Measurements from ENCODE around the gene C3AR1.

DNA sequence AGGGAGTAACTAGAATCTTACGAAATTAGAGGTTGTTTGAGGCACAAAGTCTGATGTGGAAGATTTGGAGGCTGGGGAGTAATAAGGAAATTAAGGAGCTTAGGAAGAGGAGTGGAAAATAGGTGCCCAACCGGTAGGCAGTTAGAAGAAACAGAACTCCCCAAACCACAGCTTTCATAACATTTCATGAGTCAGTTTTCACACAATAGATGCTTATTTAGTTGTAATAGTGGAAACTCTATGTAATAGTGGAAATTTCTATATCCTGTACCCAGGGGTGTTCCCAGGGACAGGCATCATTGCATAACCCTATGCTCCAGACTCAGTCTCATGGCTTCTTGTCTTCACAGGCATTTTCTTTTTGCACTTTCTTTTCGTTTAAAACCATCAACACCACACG lies 8.3 kb downstream of the C3AR1 start:
- TF ChIP-seq CTCF (IDR thresholded peaks at IDR 0.05; ENCODE audit: extremely low read depth in 1 of 2, insufficient read depth in 1 of 2, low read depth in 1 of 2, low read length in 2 of 2): no peak
- no peak for TF ChIP-seq POLR2A (IDR thresholded peaks at IDR 0.05; ENCODE audit: low read depth, low read length)
- no peak for TF ChIP-seq POLR2AphosphoS5 (IDR thresholded peaks at IDR 0.05; ENCODE audit: insufficient read depth, low read depth, low read length)
- no peak for TF ChIP-seq EZH2 (IDR thresholded peaks at IDR 0.05; ENCODE audit: borderline replicate concordance, low read depth, low read length, severe bottlenecking)
- TF ChIP-seq MYC (IDR thresholded peaks at IDR 0.05; ENCODE audit: low read depth, low read length): no peak
- TF ChIP-seq JUN (IDR thresholded peaks at IDR 0.05; ENCODE audit: borderline replicate concordance, insufficient read depth, insufficient read length, low read depth): no peak
- TF ChIP-seq MAX (IDR thresholded peaks at IDR 0.05; ENCODE audit: insufficient read depth, insufficient read length): no peak

Data from endothelial cell of umbilical vein (primary cell).